SK-N-SH treated with all-trans-retinoic acid at 6 μM for 48 hours (cell line): Measurements from ENCODE around the gene SIGLEC8.

Experiments used
- OSR1 ChIP-seq: fragments of 250-450 bp; sonication (Bioruptor Pico); IDR thresholded peaks from 2 replicates; pipeline ENCODE4 v1.8.0; 2022; ENCODE audit warnings: moderate library complexity, mild to moderate bottlenecking, inconsistent platforms
- ZFP3 ChIP-seq: fragments of 250-450 bp; sonication (Bioruptor Pico); IDR thresholded peaks from 2 replicates; pipeline ENCODE4 v1.5.0; 2020; ENCODE audit warnings: mild to moderate bottlenecking, moderate library complexity

- no peak for TF ChIP-seq OSR1
- no peak for TF ChIP-seq ZFP3 (CRISPR knock-in tag)
Observed at GRCh38 chr19:51448411-51449016, 9.7 kb downstream of the SIGLEC8 start.
